Measurements from ENCODE around the gene KRT71.
"Not testable (repeated sequence)": the region's sequence is repeated elsewhere in the genome, so short reads cannot be mapped to it uniquely, and the experiment has no call there.

KRT71 gene

DNA sequence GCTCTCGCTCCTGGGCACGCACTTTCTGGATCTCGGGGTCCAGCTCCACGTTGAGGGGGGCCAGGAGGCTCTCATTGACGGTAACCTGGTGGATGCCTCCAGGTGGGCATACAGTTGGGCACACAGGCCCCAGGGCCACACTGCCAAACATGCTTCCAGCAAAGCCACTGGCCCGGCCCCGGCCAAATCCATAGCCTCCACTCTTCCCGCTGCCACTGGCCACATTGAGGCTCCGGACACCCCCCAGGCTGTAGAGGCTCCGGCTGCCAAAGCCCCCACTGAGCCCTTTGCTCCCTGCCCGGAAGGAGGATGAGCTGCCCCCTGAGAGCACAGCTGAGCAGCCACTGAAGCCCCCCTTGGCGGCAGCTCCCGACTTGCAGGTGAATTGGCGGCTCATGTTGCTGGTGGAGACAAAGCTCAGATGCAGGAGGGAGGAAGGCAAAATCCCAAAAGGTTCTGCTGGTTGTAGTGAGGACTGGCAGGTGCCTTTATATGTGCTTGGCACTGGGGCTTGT, at the start of gene KRT71:
KRT71 (minus strand) TSS at position 465 of the 515 bp plus-strand sequence; CDS start at position 397, 68 bp downstream.
- DNase-seq (ENCODE audit: low read depth), result no peak

DNA sequence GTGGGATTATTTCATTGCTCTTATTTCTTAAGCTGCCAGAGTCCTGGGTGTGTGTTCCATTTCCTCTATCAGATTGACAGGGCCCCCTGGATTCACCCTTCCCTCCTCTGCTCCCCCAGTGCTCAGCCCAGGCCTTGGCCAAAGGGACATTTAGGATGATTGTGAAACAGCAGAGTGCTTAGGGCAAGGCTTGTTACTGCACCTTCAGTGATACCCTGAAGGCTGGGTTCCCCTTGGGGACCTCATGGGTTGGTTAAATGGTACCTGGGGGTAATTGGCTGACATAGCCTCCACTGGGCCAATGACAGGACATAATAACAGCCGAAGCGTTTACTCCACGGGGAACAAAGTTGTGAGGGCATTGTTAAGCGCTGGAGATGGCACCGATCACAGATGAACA, 49.6 kb upstream of the KRT71 start:
- TF ChIP-seq, protein P1, sequence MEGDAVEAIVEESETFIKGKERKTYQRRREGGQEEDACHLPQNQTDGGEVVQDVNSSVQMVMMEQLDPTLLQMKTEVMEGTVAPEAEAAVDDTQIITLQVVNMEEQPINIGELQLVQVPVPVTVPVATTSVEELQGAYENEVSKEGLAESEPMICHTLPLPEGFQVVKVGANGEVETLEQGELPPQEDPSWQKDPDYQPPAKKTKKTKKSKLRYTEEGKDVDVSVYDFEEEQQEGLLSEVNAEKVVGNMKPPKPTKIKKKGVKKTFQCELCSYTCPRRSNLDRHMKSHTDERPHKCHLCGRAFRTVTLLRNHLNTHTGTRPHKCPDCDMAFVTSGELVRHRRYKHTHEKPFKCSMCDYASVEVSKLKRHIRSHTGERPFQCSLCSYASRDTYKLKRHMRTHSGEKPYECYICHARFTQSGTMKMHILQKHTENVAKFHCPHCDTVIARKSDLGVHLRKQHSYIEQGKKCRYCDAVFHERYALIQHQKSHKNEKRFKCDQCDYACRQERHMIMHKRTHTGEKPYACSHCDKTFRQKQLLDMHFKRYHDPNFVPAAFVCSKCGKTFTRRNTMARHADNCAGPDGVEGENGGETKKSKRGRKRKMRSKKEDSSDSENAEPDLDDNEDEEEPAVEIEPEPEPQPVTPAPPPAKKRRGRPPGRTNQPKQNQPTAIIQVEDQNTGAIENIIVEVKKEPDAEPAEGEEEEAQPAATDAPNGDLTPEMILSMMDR (conservative IDR thresholded peaks at IDR 0.05; ENCODE audit: low read length), result no peak
- no peak for DNase-seq (ENCODE audit: low read depth)
- no peak overlapping the region for H3K4me3 ChIP-seq (ENCODE audit: low read length)

More for the DNA sequence above, at the start of gene KRT71:
- TF ChIP-seq, protein P1 (conservative IDR thresholded peaks at IDR 0.05; ENCODE audit: low read length), result no peak
- no peak within 1 kb of the TSS for H3K4me3 ChIP-seq (ENCODE audit: low read length)

DNA sequence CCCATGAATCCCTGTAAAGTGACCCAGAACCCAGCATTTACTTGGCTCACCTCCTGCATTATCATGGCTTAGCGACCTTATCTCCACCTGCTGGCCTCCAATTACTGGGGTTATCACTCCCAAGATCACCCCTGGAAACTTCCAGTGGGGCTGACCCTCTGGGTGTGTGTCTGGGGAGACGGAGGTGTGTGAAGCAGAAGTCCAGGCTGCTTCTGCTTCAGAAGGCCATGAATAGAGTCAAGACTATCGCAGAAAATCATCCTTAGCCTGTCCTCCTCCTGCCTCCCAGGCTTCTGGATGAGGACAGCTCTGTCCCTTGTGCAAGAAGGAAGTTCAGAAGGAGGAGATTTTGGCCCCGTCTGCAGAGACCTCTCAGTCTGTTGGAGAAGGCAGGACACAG, 48.7 kb upstream of the KRT71 start:
- no peak overlapping the region for H3K4me3 ChIP-seq (ENCODE audit: low read length)
- TF ChIP-seq, protein P1 (conservative IDR thresholded peaks at IDR 0.05; ENCODE audit: low read length), result no peak
- DNase-seq (ENCODE audit: low read depth), result no peak

DNA sequence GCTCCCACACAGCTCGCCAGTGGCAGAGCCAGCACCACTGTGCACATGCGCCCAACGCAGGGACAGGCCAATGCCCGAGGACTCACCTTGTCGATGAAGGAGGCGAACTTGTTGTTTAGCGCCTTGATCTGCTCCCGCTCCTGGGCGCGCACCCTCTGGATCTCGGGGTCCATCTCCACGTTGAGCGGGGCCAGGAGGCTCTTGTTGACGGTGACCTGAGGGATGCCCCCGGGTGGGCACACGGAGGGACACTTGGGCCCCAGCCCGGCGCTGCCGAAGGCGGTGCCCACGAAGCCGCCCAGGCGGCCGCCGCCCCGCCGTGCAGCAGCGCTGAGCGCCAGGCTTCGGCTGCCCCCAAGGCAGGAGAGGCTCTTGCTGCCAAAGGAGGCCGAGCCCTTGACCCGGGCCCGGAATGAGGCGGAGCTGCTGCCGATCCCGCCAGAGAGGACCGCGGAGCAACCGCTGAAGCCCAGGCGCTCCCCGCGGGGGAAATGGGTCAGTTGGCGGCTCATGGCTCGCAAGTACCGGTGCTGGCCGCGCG, 48.1 kb upstream of the KRT71 start, which contains the start of gene KRT72:
KRT72 (minus strand) TSS at position 523 of the 541 bp plus-strand sequence; CDS start at position 512, 11 bp downstream.
- DNase-seq (ENCODE audit: low read depth), result no peak
- TF ChIP-seq, protein P1 (conservative IDR thresholded peaks at IDR 0.05; ENCODE audit: low read length), result no peak
- H3K4me3 ChIP-seq (ENCODE audit: low read length), result no peak within 1 kb of the TSS

DNA sequence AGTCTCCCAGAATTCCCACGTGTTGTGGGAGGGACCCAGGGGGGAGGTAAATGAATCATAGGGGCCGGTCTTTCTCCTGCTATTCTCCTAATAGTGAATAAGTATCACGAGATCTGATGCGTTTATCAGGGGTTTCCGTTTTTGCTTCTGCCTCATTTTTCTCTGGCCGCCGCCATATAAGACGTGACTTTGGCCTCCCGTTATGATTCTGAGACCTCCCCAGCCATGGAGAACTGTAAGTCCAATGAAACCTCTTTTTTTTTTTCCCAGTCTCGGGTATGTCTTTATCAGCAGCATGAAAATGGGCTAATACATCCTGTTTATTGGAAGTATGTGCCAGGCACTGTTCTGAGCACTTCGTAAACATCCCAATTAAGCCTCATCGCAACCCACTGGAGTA, 47.5 kb upstream of the KRT71 start:
- DNase-seq (ENCODE audit: low read depth), result no peak
- no peak overlapping the region for H3K4me3 ChIP-seq (ENCODE audit: low read length)
- TF ChIP-seq, protein P1 (conservative IDR thresholded peaks at IDR 0.05; ENCODE audit: low read length), result no peak

DNA sequence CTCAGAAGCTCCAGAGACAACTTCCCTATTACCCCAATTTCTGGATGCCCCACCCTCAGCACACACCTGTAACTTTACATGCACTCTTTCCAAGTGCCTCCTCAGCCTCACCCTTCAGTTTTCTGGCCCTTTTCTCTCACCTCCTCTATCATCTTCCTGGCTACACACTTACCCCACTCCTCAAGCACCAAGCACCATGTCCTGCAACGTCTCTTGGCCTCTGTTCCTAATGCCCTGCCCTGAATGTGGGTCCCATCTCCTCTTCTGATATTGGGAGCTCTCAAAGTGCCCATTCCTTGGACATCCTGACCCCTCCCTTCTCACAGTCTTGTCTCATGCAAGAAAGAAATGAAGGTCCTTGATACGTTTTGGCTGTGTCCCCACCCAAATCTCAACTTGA, 47.1 kb upstream of the KRT71 start:
- TF ChIP-seq, protein P1 (conservative IDR thresholded peaks at IDR 0.05; ENCODE audit: low read length), result no peak
- DNase-seq (ENCODE audit: low read depth), result no peak
- no peak overlapping the region for H3K4me3 ChIP-seq (ENCODE audit: low read length)

DNA sequence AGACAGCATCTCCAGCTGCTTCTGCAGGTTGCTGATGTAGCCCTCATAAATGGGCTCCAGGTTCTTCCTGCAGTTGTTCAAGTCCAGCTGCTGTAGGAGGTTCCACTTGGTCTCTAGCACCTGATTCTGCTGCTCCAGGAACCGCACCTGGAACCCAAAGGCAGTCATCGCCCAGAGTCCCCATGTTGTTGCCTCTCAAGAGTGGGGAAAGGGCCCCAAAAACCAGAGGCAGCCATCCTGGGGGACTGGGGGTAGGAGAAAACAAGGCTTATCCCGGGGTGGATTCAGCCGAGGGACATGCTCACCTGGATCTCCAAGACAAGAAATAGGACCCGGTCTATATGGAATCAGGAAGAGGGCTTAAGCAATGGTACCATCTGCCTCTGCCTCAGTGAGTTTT, 46.0 kb upstream of the KRT71 start:
- no peak overlapping the region for H3K4me3 ChIP-seq (ENCODE audit: low read length)
- no peak for DNase-seq (ENCODE audit: low read depth)
- TF ChIP-seq, protein P1 (conservative IDR thresholded peaks at IDR 0.05; ENCODE audit: low read length), result no peak

DNA sequence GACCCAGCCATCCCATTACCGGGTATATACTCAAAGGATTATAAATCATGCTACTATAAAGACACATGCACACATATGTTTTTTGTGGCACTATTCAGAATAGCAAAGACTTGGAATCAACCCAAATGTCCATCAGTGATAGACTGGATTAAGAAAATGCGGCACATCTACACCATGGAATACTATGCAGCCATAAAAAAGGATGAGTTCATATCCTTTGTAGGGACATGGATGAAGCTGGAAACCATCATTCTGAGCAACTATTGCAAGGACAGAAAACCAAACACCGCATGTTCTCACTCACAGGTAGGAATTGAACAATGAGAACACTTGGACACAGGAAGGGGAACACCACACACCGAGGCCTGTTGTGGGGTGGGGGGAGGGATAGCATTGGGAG, 41.3 kb upstream of the KRT71 start:
- not testable (repeated sequence) for H3K4me3 ChIP-seq (ENCODE audit: low read length); DNase-seq (ENCODE audit: low read depth)
